SU-DHL-6 (cell line): ENCODE results near the gene CDC27.

Source experiments
- CTCF ChIP-seq: fragments of 200-600 bp; sonication (generic); IDR thresholded peaks from one replicate; pipeline ENCODE4 v1.5.1; 2017; ENCODE audit warnings: antibody characterized with exemption, mild to moderate bottlenecking, low read length, moderate library complexity; ENCODE audit not compliant: insufficient read depth, poor library complexity, severe bottlenecking
- EZH2phosphoT487 ChIP-seq: fragments of 200-600 bp; sonication (generic), shearing (Covaris generic); conservative IDR thresholded peaks from 2 replicates; pipeline ENCODE4 v1.6.1; 2018; ENCODE audit warnings: mild to moderate bottlenecking, antibody characterized with exemption, low read length, moderate library complexity, mixed read lengths

DNA sequence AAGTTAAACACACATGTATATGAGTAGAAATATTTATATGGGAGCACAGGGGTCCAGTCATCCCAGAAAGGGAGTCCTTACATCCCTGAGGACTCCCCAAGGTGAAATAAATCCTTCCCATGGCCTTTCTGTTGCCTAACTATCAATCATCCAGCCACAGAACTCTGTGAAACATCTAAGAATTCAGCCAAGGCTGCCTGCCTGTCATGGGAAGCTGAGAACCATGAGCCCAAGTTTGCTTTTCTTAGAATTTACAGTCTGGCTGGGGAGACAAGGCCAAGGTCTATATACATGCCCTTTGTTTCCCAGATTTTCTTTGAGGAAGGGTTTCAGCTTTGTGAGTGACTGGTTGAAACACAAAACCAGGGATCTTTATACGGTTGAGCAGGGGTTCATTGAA lies 35.9 kb upstream of the CDC27 start:
- no peak for TF ChIP-seq EZH2phosphoT487
- TF ChIP-seq CTCF, result no peak
